SK-N-SH (cell line): Measurements from ENCODE around the gene RHBG. TPM values are rescaled to one million over a fixed set of nuclear protein-coding genes. Genes with fewer than 3 reads are reported as not detected.

Source experiments
- CTCF ChIA-PET: fragments of 300-600, 350-600 bp; formaldehyde crosslinking; extraction: SDS; loops from one replicate; lab custom pipeline; 2021; lab: Yijun Ruan, JAX
- POLR2A ChIA-PET: fragments of 350-600 bp; sonication (Branson Sonifier 250); formaldehyde crosslinking; extraction: SDS; loops from one replicate; lab custom pipeline; 2020; ENCODE audit warnings: antibody characterized with exemption, inconsistent platforms; lab: Yijun Ruan, JAX
- DNase-seq: peaks from one replicate; pipeline ENCODE4 v3.0.0; 2012
- H2AFZ ChIP-seq: fragments of 200-600 bp; sonication (generic); 2 replicates; pipeline ENCODE4 v1.8.1; 2016; ENCODE audit warnings: antibody characterized with exemption, mild to moderate bottlenecking, low read depth
- H3F3A ChIP-seq: fragments of 200-600 bp; sonication (generic); replicated peaks from 2 replicates; pipeline ENCODE3; 2016; ENCODE audit warnings: antibody characterized with exemption, mild to moderate bottlenecking; ENCODE audit not compliant: insufficient read depth
- H3K27ac ChIP-seq, 2 experiments: fragments of 200-500 bp in 1 of 2; fragments of 200-600 bp in 1 of 2; sonication (Bioruptor generic) in 1 of 2; sonication (generic), shearing (Covaris generic) in 1 of 2; 2 replicates each; pipeline versions ENCODE4 v1.5.1 to v1.6.1; 2014 to 2016; ENCODE audit warnings: low read depth in 2 of 2, inconsistent platforms in 1 of 2, low read length in 1 of 2, mild to moderate bottlenecking in 1 of 2, mixed read lengths in 1 of 2
- H3K27me3 ChIP-seq: fragments of 200-600 bp; sonication (generic), shearing (Covaris generic); 2 replicates; pipeline ENCODE4 v1.6.1; 2016; ENCODE audit warnings: mixed run types; ENCODE audit not compliant: insufficient read depth
- H3K36me3 ChIP-seq, 2 experiments: fragments of 200-500 bp in 1 of 2; fragments of 200-600 bp in 1 of 2; sonication (Bioruptor generic) in 1 of 2; sonication (generic) in 1 of 2; replicated peaks in 1 of 2; 2 replicates each; pipeline versions ENCODE3 to v1.5.1; 2014 to 2016; ENCODE audit warnings: low read length in 1 of 2, mild to moderate bottlenecking in 1 of 2; ENCODE audit not compliant: insufficient read depth in 2 of 2, control insufficient read depth in 1 of 2
- H3K4me1 ChIP-seq, 2 experiments: fragments of 200-500 bp in 1 of 2; fragments of 200-600 bp in 1 of 2; sonication (Bioruptor generic) in 1 of 2; sonication (generic), shearing (Covaris generic) in 1 of 2; 2 replicates each; pipeline versions ENCODE4 v1.5.1 to v1.6.1; 2014 to 2016; ENCODE audit warnings: low read depth in 1 of 2, low read length in 1 of 2, mixed run types in 1 of 2; ENCODE audit not compliant: insufficient read depth in 2 of 2, control insufficient read depth in 1 of 2
- H3K4me2 ChIP-seq: fragments of 200-600 bp; sonication (generic), shearing (Covaris generic); 2 replicates; pipeline ENCODE4 v1.6.1; 2017; ENCODE audit warnings: mixed run types
- H3K4me3 ChIP-seq, 2 experiments: fragments of 200-500 bp in 1 of 2; fragments of 200-600 bp in 1 of 2; sonication (Bioruptor generic) in 1 of 2; sonication (generic), shearing (Covaris generic) in 1 of 2; 2 replicates each; pipeline versions ENCODE4 v1.5.1 to v1.8.1; 2014 to 2016; ENCODE audit warnings: low read depth in 2 of 2, inconsistent platforms in 1 of 2, low read length in 1 of 2, mild to moderate bottlenecking in 1 of 2, mixed read lengths in 1 of 2, moderate library complexity in 1 of 2
- H3K79me2 ChIP-seq: fragments of 200-600 bp; sonication (generic); 2 replicates; pipeline ENCODE4 v1.8.1; 2017; ENCODE audit warnings: mild to moderate bottlenecking; ENCODE audit not compliant: insufficient read depth
- H3K9ac ChIP-seq: fragments of 200-600 bp; sonication (generic); 2 replicates; pipeline ENCODE4 v1.6.1; 2017; ENCODE audit warnings: mixed run types
- H3K9me2 ChIP-seq: fragments of 200-600 bp; sonication (generic); 2 replicates; pipeline ENCODE4 v1.6.1; 2017; ENCODE audit warnings: mixed run types
- H3K9me3 ChIP-seq: fragments of 200-600 bp; sonication (generic); 2 replicates; pipeline ENCODE4 v1.6.1; 2017; ENCODE audit warnings: mixed run types, mild to moderate bottlenecking, moderate library complexity
- H4K20me1 ChIP-seq: fragments of 200-600 bp; sonication (generic); 2 replicates; pipeline ENCODE4 v1.6.1; 2017; ENCODE audit warnings: mild to moderate bottlenecking, mixed run types; ENCODE audit not compliant: insufficient read depth
- CTCF ChIP-seq: fragments of 200-600 bp; sonication (generic); IDR thresholded peaks from 2 replicates; pipeline ENCODE4 v1.6.1; 2017; ENCODE audit warnings: antibody characterized with exemption, mild to moderate bottlenecking, moderate library complexity
- FOXM1 ChIP-seq: IDR thresholded peaks from 2 replicates; pipeline ENCODE4 v1.4.0; 2012; ENCODE audit warnings: low read depth, mild to moderate bottlenecking
- RAD21 ChIP-seq: IDR thresholded peaks from 2 replicates; pipeline ENCODE4 v1.6.1; 2012; ENCODE audit warnings: mild to moderate bottlenecking, low read length
- REST ChIP-seq: IDR thresholded peaks from 2 replicates; pipeline ENCODE4 v1.6.1; 2012; ENCODE audit warnings: mild to moderate bottlenecking, low read depth, low read length, moderate library complexity
- SMC3 ChIP-seq: IDR thresholded peaks from 2 replicates; pipeline ENCODE4 v1.6.1; 2012; ENCODE audit warnings: low read depth, low read length, improper control_type of control experiment
- WGBS: methylation state at CpG from one replicate; pipeline ENCODE4 v1.1.6; 2017; ENCODE audit warnings: low lambda C conversion rate; 5-methylcytosine and 5-hydroxymethylcytosine counted together
- polyA plus RNA-seq, 3 experiments: library from polyadenylated mRNA; depleted of rRNA; stranded (reverse); fragments of >200 nt; gene quantifications; 2 replicates each; pipeline ENCODE4 v1.2.3, GENCODE V29; 2012

Gene RHBG
- polyA plus RNA-seq, 1 of the 3 experiments (the other 2 are of a cell fraction): 0.18 TPM

- Histone ChIP-seq H3K36me3 (no peaks in the 10 kb centered on the region), H3K4me3 (no peak overlapping the region), H3K9me2 (no peaks in the 10 kb centered on the region), H4K20me1 (no peaks in the 10 kb centered on the region), H3K9ac (no peak overlapping the region), H3K27ac (no peak overlapping the region), H3K27me3 (no peaks in the 10 kb centered on the region), H3K4me1 (no peaks in the 10 kb centered on the region), H3K4me2 (no peak overlapping the region), H3K79me2 (no peaks in the 10 kb centered on the region), H3F3A (no peaks in the 10 kb centered on the region), H2AFZ (no peak overlapping the region), H3K9me3 (no peaks in the 10 kb centered on the region)
- POLR2A ChIA-PET: no interaction called here
- TF ChIP-seq SMC3 (no peak), FOXM1 (no peak), RAD21 (no peak)
- DNase-seq: no peak
- WGBS: 78% methylated on average over 10 of the region's 10 CpGs
- CTCF ChIA-PET: interaction anchor here (0.7 to 29.5 kb wide), 3 partner anchors 10 to 32 kb away, joined by 4 to 412 read pairs (median 19); no protein-coding TSS in a partner anchor
Measured at GRCh38 chr1:156413391-156414246, 44.6 kb downstream of the RHBG start.

GRCh38 chr1:156414461-156415064 lies 45.6 kb downstream of the RHBG start:
- peaks cover 0 to 4% of the 10 kb centered on the region in 2 experiments; a peak in 2 of 4 replicates for H3K4me1 ChIP-seq
- H3F3A ChIP-seq: no peaks in the 10 kb centered on the region
- H3K36me3 ChIP-seq: no peaks in the 10 kb centered on the region
- POLR2A ChIA-PET: no interaction called here
- no peak overlapping the region for H2AFZ ChIP-seq
- H3K79me2 ChIP-seq: no peaks in the 10 kb centered on the region
- peaks cover 2% of the 10 kb centered on the region; the same call in 1 of the 2 replicates for H3K27me3 ChIP-seq
- no peak overlapping the region for H3K4me3 ChIP-seq
- no peak overlapping the region for H3K9ac ChIP-seq
- H3K9me2 ChIP-seq: no peaks in the 10 kb centered on the region
- no peaks in the 10 kb centered on the region for H4K20me1 ChIP-seq
- no peak overlapping the region for H3K27ac ChIP-seq
- H3K9me3 ChIP-seq: no peaks in the 10 kb centered on the region
- H3K4me2 ChIP-seq: no peak overlapping the region
- TF ChIP-seq REST: peak; percentile 96
- TF ChIP-seq CTCF: no peak
- 82% methylated on average over 8 of the region's 8 CpGs for WGBS
- CTCF ChIA-PET: interaction anchor here (0.6 to 29.5 kb wide), 5 partner anchors 9 to 43 kb away, joined by 3 to 412 read pairs (median 4); no protein-coding TSS in a partner anchor
- DNase-seq: no peak
